ELR (cell line): ENCODE data around the gene GPC1.

ENCODE experiments used
- DNase-seq: peaks from one replicate; pipeline ENCODE4 v3.0.0-alpha.2; 2015; ENCODE audit warnings: low read depth

GPC1 gene

GRCh38 chr2:240499309-240500301 is 64.1 kb downstream of the GPC1 start:
- DNase-seq = no peak

DNA sequence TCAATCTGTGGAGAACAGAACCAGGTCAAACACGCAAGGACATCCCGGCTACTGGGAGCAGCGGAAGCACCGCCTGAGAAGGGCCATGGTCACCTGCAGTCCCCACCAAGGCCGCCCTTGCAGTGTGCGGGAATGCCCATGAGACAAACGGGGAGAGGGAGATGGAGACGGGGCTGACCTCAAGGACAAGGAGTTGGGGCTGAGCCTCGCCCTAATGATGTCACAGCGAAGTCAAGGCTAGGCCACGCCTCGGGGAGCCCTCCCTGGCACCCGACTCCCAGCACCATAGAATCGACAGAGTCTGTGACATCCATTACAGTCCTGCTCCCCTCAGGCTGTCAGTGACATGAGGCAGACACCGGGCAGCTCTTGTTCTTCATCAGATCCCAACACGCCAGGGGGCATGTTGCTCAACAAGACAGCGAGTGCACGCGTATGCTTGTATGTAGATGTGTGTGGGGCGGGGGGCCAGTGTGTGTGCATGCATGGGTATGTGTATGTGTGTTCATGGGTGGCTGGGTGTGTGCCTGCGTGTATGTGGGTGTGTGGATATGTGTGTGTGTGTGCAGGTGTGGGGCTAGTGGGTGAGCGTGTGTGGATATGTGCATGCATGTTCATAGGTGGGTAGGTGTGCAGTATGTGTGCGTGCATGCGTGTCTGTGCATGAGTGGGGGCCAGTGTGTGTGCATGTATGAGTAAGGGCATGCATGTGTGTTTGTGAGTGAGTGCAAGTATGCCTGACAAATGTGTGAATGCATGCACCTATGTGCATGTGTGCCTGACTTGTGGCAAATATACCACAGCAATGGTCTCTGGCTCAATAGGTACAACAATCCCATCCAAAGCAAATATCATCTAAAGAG is 65.3 kb downstream of the GPC1 start:
- no peak for DNase-seq

DNA sequence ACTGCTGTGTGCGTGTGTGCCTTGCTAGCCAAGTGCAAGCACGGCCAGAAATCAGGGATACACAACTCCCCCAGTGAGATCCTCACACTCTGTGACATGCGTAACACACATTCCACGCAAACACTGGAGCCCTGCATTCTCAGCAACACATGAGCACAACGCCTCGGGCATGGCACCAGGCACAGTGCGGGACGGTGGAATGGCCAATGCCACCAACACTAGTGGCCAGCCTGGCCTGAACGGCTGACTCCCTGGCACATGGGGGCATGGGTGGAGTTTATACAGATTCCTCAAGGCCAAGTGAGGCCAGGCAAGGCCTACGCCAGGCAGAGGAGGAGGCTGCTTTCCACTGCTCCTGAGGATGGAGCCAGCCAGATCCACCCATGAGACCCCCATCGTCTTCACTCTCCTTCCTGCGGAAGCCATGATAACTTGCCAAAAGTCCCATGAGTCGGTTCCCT is 66.1 kb downstream of the GPC1 start:
- DNase-seq = no peak

DNA sequence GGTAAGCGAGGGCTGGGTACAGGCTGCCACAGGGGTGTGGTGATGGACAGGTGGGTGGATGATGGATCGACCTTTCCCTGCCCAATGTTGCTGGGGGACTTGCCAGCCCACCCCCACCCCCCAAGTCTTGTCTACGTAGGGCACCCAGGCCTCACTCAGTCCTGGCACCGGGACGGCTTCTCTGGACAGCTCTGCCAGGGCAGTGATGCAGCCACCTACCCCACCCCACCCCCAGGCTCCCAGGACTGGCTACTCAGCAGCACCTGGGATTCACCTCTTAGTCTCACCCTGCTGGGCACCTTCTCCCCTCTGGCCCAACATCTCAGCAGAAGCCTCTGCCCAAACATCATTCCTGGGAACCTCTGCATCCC is 66.6 kb downstream of the GPC1 start:
- no peak for DNase-seq

GRCh38 chr2:240502430-240503121 is 67.1 kb downstream of the GPC1 start:
- DNase-seq = no peak

GRCh38 chr2:240503375-240503774 is 67.9 kb downstream of the GPC1 start:
- DNase-seq = no peak

DNA sequence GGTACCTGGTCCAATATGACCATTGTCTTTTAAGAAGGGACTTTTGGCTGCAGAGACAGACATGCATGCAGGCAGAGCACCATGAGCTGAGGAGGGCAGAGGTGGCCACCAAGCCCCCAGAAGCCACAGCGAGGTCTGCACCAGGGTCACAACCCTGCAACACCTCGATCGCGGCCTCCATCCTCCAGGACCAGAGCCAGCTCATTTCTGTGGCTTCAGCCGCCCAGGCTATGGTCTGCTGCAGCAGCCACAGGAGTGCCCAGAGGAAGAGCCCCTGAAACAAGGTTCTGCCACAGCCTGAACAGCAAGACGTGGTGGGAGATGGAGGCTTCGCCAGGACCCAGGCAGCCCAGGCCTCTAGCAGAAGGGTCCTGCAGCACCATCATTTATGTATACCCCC is 68.4 kb downstream of the GPC1 start:
- no peak for DNase-seq

- no peak for DNase-seq
Measured at GRCh38 chr2:240505910-240506309, 70.4 kb downstream of the GPC1 start.

DNA sequence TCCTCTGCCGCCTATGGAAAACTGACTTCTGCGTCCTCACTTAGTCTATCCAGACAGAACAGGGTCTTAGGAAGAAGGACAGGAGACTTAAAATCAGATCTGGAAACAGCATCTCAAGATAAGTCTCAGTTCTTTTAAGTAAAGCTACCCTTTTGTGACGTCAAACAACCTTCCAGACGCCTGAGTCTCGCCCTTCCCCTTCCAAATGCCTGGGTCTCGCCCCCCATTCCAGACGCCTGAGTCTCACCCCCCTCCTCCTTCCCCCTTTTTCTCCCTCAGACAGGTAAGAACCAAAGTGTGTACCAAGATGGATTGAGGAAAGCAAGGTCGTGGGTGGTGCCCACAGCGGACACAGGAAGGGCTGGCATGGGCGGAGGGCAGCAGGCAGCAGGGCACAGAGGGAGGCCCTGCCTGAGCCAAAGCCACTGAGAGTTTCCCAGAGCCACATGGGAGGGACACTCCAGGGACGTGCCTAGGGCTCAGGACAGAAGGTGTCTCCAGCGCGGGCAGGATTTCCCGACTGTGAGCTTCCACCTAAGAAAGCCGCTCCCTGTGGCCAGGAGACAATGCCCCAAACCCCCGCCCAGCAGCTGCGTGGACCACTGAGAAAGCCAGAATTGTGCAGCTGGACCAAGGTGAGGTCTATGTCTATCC is 71.1 kb downstream of the GPC1 start:
- no peak for DNase-seq

DNA sequence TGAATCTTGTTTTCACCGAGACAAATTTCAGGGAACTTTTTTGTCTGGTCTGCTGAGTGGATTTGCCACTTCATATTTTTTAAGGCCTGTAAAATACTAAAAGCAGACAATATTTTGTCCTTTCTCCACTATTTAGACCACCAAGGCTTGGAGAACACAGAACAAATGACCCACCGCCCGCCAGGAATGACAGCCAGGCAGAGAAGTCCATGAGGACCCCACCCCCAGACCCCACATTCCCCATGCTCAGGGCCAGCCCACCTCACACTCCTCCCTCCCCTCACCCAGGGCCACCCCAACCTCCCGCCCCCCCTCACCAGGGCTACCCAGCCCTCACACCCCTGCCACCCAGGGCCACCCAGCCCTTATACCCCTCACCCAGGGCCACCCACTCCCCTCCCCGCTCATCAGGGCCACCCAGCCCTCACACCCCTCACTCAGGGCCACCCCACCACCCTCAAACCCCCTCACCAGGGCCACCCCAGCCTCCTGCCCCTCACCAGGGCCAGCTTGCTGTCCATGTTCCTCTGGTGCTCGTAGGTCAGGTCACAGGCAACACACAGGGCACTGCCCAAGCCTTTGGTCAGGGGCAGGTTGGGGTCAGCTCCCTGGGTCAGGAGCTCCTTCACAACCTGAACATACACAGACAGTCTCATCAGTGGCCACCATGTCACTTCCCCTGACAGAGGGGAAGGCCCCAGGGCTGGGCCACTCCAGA is 71.8 kb downstream of the GPC1 start:
- no peak for DNase-seq

- no peak for DNase-seq
Measured at GRCh38 chr2:240507778-240508251, 72.4 kb downstream of the GPC1 start.

DNA sequence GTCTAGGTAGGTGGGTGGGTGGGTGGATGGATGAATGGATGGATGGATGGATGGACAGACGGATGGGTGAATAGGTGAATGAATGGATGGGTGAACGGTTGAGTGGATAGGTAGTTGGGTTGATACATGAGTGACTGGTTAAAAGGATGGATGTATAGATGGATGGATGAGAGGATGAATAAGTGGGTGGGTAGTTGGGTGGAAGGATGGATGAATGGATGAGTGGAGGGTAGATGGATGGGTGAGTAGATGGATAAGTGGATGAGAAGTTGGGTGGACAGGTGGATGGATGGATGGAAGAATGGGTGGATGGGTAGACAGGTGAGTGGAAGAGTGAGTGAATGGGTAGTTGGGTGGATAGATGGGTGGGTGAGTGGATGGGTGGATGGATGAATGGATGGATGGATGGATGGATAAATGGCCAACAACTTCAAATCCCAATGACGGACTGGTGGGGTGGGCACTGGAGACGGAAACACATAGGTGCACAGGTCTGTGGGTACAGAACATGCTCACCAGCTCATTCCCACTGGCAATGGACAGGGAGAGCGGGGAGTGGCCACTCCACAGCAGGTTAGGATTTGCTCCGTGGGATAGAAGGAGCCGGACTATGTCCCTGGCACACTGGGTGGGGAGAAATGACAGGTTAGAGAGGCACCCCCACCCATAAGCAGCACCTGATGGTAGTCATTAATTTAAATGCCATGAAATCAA is 73.5 kb downstream of the GPC1 start:
- DNase-seq = no peak

DNA sequence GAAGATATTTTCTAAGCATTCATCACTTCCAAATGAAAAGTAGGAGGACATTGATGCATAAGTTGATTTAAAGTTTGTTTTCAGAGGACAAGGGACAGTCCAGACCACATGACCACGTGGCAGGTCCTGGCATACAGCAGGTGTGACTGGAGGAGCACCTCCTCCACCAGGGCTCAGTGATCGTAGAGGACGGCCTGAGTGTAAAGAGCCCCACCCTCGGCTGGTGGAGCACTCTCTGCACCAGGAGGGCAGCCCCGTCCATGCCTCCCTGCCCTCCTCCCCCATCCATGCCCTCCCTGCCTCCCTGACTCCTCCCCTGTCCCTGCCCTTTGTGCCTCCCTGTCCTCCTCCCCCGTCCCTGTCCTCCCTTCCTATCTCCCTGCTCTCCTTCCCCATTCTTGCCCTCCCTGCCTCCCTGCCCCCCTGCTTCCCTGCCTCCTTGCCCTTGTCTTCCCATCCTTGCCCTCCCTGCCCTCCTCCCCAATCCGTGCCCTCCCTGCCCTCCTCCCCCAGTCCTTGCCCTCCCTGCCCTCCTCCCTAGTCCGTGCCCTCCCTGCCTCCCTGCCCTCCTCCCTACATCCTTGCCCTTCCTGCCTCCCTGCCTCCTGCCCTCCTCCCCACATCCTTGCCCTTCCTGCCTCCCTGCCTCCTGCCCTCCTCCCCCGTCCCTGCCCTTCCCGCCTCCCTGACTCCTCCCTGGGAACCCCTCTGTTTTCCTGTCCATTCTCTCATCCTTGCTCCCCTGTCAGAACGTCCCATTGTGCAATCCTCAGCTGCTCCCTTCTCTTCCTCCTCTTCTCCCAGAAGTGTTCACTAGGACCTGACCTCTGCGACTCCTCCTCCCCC is 74.4 kb downstream of the GPC1 start:
- DNase-seq = no peak

- DNase-seq = no peak
Measured at GRCh38 chr2:240510513-240511210, 75.2 kb downstream of the GPC1 start.

GRCh38 chr2:240511351-240512108 is 76.1 kb downstream of the GPC1 start:
- DNase-seq = no peak

DNA sequence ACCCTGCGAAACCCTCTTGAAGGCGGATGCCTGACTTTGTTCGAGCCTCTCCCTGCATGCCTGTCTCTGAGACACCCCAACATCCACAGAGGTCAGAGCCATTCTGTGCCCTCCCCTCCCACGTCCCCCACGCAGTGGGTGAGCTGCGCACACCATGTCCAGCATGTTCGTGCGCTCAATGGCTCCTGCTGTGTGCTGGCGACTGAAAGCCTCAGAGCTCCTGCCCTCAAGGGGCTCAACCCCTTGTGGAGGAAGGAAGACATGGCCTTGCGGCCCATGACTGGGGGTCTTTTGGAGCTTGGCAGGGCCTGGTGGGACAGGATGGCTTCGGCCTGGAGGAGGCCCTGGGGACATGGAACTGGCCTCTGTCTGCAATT is 76.6 kb downstream of the GPC1 start:
- DNase-seq = no peak

- DNase-seq = no peak
Measured at GRCh38 chr2:240512666-240513535, 77.4 kb downstream of the GPC1 start.
